Ishikawa (cell line): ENCODE data around the gene SLC41A1.

Experiments used
- CEBPB ChIP-seq: IDR thresholded peaks from 2 replicates; pipeline ENCODE4 v1.6.1; 2012
- CREB1 ChIP-seq: IDR thresholded peaks from 2 replicates; pipeline ENCODE4 v1.6.1; 2012; ENCODE audit warnings: low read depth
- EGR1 ChIP-seq: IDR thresholded peaks from 2 replicates; pipeline ENCODE4 v1.6.1; 2012
- EP300 ChIP-seq: IDR thresholded peaks from 2 replicates; pipeline ENCODE4 v1.6.1; 2012; ENCODE audit warnings: borderline replicate concordance
- FOXM1 ChIP-seq: IDR thresholded peaks from 2 replicates; pipeline ENCODE4 v1.6.1; 2012; ENCODE audit warnings: low read depth, borderline replicate concordance
- MAX ChIP-seq: IDR thresholded peaks from 2 replicates; pipeline ENCODE4 v1.6.1; 2012
- NFIC ChIP-seq: IDR thresholded peaks from 2 replicates; pipeline ENCODE4 v1.6.1; 2012
- RAD21 ChIP-seq: IDR thresholded peaks from 2 replicates; pipeline ENCODE4 v1.6.1; 2012; ENCODE audit warnings: low read depth
- TAF1 ChIP-seq: IDR thresholded peaks from 2 replicates; pipeline ENCODE4 v1.6.1; 2012; ENCODE audit warnings: low read depth, mild to moderate bottlenecking
- TCF12 ChIP-seq: IDR thresholded peaks from 2 replicates; pipeline ENCODE4 v1.6.1; 2012; ENCODE audit warnings: low read depth
- TEAD4 ChIP-seq: IDR thresholded peaks from 2 replicates; pipeline ENCODE4 v1.6.1; 2012
- YY1 ChIP-seq: IDR thresholded peaks from 2 replicates; pipeline ENCODE4 v1.6.1; 2012; ENCODE audit warnings: low read depth
- ZBTB7A ChIP-seq: IDR thresholded peaks from 2 replicates; pipeline ENCODE4 v1.6.1; 2012; ENCODE audit warnings: low read depth
- TF ChIP-seq, protein P1 (sequence below): IDR thresholded peaks from 2 replicates; pipeline ENCODE4 v1.6.1; 2012; ENCODE audit warnings: low read depth, mild to moderate bottlenecking
- TF ChIP-seq, protein P2 (sequence below): IDR thresholded peaks from 2 replicates; pipeline ENCODE4 v1.6.1; 2012

The SLC41A1 gene

GRCh38 chr1:205764578-205764977 lies 48.4 kb downstream of the SLC41A1 start:
- TF ChIP-seq YY1 = no peak
- no peak for TF ChIP-seq EGR1
- no peak for TF ChIP-seq FOXM1
- TF ChIP-seq TCF12 = no peak
- TF ChIP-seq EP300 = no peak
- TF ChIP-seq, protein P1, sequence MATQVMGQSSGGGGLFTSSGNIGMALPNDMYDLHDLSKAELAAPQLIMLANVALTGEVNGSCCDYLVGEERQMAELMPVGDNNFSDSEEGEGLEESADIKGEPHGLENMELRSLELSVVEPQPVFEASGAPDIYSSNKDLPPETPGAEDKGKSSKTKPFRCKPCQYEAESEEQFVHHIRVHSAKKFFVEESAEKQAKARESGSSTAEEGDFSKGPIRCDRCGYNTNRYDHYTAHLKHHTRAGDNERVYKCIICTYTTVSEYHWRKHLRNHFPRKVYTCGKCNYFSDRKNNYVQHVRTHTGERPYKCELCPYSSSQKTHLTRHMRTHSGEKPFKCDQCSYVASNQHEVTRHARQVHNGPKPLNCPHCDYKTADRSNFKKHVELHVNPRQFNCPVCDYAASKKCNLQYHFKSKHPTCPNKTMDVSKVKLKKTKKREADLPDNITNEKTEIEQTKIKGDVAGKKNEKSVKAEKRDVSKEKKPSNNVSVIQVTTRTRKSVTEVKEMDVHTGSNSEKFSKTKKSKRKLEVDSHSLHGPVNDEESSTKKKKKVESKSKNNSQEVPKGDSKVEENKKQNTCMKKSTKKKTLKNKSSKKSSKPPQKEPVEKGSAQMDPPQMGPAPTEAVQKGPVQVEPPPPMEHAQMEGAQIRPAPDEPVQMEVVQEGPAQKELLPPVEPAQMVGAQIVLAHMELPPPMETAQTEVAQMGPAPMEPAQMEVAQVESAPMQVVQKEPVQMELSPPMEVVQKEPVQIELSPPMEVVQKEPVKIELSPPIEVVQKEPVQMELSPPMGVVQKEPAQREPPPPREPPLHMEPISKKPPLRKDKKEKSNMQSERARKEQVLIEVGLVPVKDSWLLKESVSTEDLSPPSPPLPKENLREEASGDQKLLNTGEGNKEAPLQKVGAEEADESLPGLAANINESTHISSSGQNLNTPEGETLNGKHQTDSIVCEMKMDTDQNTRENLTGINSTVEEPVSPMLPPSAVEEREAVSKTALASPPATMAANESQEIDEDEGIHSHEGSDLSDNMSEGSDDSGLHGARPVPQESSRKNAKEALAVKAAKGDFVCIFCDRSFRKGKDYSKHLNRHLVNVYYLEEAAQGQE = no peak
- TF ChIP-seq, protein P2, sequence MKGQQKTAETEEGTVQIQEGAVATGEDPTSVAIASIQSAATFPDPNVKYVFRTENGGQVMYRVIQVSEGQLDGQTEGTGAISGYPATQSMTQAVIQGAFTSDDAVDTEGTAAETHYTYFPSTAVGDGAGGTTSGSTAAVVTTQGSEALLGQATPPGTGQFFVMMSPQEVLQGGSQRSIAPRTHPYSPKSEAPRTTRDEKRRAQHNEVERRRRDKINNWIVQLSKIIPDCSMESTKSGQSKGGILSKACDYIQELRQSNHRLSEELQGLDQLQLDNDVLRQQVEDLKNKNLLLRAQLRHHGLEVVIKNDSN = no peak

DNA sequence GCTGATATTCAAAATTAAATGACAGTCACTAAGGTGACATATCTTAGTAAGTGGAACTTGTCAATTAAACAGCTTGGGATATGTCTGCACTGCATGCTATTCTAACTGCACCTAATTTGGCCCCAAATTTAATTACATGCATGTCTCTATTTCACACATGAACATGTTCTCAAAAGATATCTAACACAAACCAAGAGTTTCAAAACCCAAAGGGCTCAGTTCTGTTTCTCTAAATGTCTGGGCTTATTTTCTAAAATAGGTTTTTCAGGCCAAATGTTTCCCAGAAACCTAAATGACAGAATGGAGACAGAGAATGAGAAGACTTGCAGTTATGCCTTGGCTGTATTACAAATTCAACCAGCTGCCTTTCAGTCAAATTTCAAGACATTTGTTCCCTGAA lies 49.0 kb downstream of the SLC41A1 start:
- TF ChIP-seq TAF1 = no peak
- TF ChIP-seq CREB1 = no peak
- TF ChIP-seq EGR1 = no peak
- TF ChIP-seq RAD21 = no peak
- no peak for TF ChIP-seq YY1
- no peak for TF ChIP-seq MAX
- TF ChIP-seq, protein P1 = no peak
- TF ChIP-seq CEBPB = no peak
- TF ChIP-seq TCF12 = no peak
- no peak for TF ChIP-seq NFIC
- TF ChIP-seq ZBTB7A = no peak
- no peak for TF ChIP-seq TEAD4
- no peak for TF ChIP-seq FOXM1
- TF ChIP-seq EP300 = no peak
- TF ChIP-seq, protein P2 = no peak

DNA sequence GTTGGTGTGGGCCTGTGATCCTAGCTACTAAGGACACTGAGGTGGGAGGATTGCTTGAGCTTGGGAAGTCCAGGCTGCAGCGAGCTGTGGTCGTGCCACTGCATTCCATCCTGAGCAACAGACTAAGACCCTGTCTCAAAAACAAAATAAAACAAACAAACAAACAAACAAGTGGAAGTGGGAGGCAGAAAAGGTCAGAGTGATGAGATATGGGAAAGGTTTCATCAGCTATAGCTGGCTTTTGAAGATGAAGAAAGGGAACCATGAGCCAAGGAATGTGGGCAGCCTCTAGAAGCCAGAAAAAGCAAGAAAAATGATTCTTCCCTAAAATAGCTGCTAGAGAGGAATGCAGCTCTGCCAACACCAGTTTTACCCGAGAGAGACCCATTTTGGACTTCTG lies 52.4 kb downstream of the SLC41A1 start:
- no peak for TF ChIP-seq YY1
- no peak for TF ChIP-seq TCF12

DNA sequence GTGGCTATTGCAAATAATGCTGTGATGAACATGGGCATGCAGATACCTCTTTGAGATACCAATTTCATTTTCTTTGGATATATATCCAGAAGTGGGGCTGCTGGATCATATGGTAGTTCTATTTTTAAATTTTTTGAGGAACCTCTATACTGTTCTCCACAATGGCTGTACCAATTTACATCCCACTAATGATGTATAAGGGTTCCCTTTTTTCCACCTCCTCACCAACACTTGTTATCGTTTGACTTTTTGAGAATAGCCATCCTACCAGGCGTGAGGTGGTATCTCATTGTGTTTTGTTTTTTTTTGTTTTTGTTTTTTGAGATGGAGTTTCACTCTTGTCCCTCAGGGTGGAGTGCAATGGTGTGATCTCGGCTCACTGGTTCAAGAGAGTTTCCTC lies 56.4 kb downstream of the SLC41A1 start:
- TF ChIP-seq, protein P2 = no peak
- TF ChIP-seq EP300 (no peak), TCF12 (no peak), YY1 (no peak), RAD21 (no peak), TAF1 (no peak), CREB1 (no peak), ZBTB7A (no peak), MAX (no peak), CEBPB (no peak), TEAD4 (no peak), EGR1 (no peak), NFIC (no peak), FOXM1 (no peak)
- TF ChIP-seq, protein P1 = no peak

GRCh38 chr1:205754857-205755256 lies 58.1 kb downstream of the SLC41A1 start:
- TF ChIP-seq EP300 (no peak), CEBPB (no peak), EGR1 (no peak), TAF1 (no peak), MAX (no peak), ZBTB7A (no peak), YY1 (no peak)
